ENCODE results near the gene MAN1A2.

The MAN1A2 gene

GRCh38 chr1:117531222-117531621 is 164.0 kb downstream of the MAN1A2 start:
- peaks cover 3% of the 10 kb centered on the region for H3K4me1 ChIP-seq (ENCODE audit: low read depth, poor library complexity, severe bottlenecking)
- no peak overlapping the region for H2AFZ ChIP-seq (ENCODE audit: low read depth)
- no peak overlapping the region for H3K4me3 ChIP-seq (IDR thresholded peaks at IDR 0.05; ENCODE audit: insufficient read depth, low read depth, low read length)
- H3K27me3 ChIP-seq (ENCODE audit: insufficient read depth, low read depth): no peaks in the 10 kb centered on the region
- H4K20me1 ChIP-seq (ENCODE audit: insufficient read depth): no peaks in the 10 kb centered on the region
- H3K27ac ChIP-seq: no peak overlapping the region
- no peak overlapping the region for H3K9ac ChIP-seq
- no peak overlapping the region for H3K4me2 ChIP-seq
- no peaks in the 10 kb centered on the region for H3K79me2 ChIP-seq (ENCODE audit: insufficient read depth, low read depth)
- H3K36me3 ChIP-seq (ENCODE audit: insufficient read depth): no peaks in the 10 kb centered on the region
- TF ChIP-seq CTCF (conservative IDR thresholded peaks at IDR 0.05; ENCODE audit: low read depth, low read length): no peak

GRCh38 chr1:117534995-117535467 is 167.8 kb downstream of the MAN1A2 start:
- no peaks in the 10 kb centered on the region for H3K27me3 ChIP-seq (ENCODE audit: insufficient read depth, low read depth)
- peaks cover 3% of the 10 kb centered on the region for H3K4me1 ChIP-seq (ENCODE audit: low read depth, poor library complexity, severe bottlenecking)
- no peaks in the 10 kb centered on the region for H3K36me3 ChIP-seq (ENCODE audit: insufficient read depth)
- H3K4me3 ChIP-seq (IDR thresholded peaks at IDR 0.05; ENCODE audit: insufficient read depth, low read depth, low read length): no peak overlapping the region
- no peaks in the 10 kb centered on the region for H3K79me2 ChIP-seq (ENCODE audit: insufficient read depth, low read depth)
- H4K20me1 ChIP-seq (ENCODE audit: insufficient read depth): no peaks in the 10 kb centered on the region
- no peak overlapping the region for H3K9ac ChIP-seq
- no peak overlapping the region for H2AFZ ChIP-seq (ENCODE audit: low read depth)
- TF ChIP-seq CTCF (conservative IDR thresholded peaks at IDR 0.05; ENCODE audit: low read depth, low read length): peak; percentile 56
- H3K27ac ChIP-seq: no peak overlapping the region
- no peak overlapping the region for H3K4me2 ChIP-seq

- TF ChIP-seq CTCF (conservative IDR thresholded peaks at IDR 0.05; ENCODE audit: low read depth, low read length): no peak
- Histone ChIP-seq H3K4me3 (IDR thresholded peaks at IDR 0.05; ENCODE audit: insufficient read depth, low read depth, low read length) (no peak overlapping the region), H3K9ac (no peak overlapping the region), H3K79me2 (ENCODE audit: insufficient read depth, low read depth) (no peaks in the 10 kb centered on the region), H4K20me1 (ENCODE audit: insufficient read depth) (no peaks in the 10 kb centered on the region), H3K27ac (no peak overlapping the region), H3K36me3 (ENCODE audit: insufficient read depth) (no peaks in the 10 kb centered on the region), H2AFZ (ENCODE audit: low read depth) (no peak overlapping the region), H3K4me2 (no peak overlapping the region), H3K4me1 (ENCODE audit: low read depth, poor library complexity, severe bottlenecking) (peaks cover 3% of the 10 kb centered on the region), H3K27me3 (ENCODE audit: insufficient read depth, low read depth) (no peaks in the 10 kb centered on the region)
Observed at GRCh38 chr1:117535821-117536220, 168.6 kb downstream of the MAN1A2 start.

GRCh38 chr1:117537291-117537920 is 170.2 kb downstream of the MAN1A2 start:
- Histone ChIP-seq H3K79me2 (ENCODE audit: insufficient read depth, low read depth) (no peaks in the 10 kb centered on the region), H3K9ac (no peak overlapping the region), H3K27ac (no peak overlapping the region), H3K4me1 (ENCODE audit: low read depth, poor library complexity, severe bottlenecking) (peaks cover 3% of the 10 kb centered on the region), H3K4me2 (no peak overlapping the region), H3K27me3 (ENCODE audit: insufficient read depth, low read depth) (no peaks in the 10 kb centered on the region), H3K36me3 (ENCODE audit: insufficient read depth) (no peaks in the 10 kb centered on the region), H2AFZ (ENCODE audit: low read depth) (no peak overlapping the region), H3K4me3 (IDR thresholded peaks at IDR 0.05; ENCODE audit: insufficient read depth, low read depth, low read length) (no peak overlapping the region), H4K20me1 (ENCODE audit: insufficient read depth) (no peaks in the 10 kb centered on the region)
- no peak for TF ChIP-seq CTCF (conservative IDR thresholded peaks at IDR 0.05; ENCODE audit: low read depth, low read length)
